HEK293 (cell line): Measurements from ENCODE around the gene SAMD3.

Experiments
- CTCF ChIA-PET: fragments of 350-600 bp; formaldehyde crosslinking; extraction: SDS; loops from one replicate; lab custom pipeline; 2021; ENCODE audit warnings: antibody characterized with exemption; lab: Yijun Ruan, JAX
- POLR2A ChIA-PET: fragments of 300-600 bp; formaldehyde crosslinking; extraction: SDS; loops from one replicate; lab custom pipeline; 2020; ENCODE audit warnings: antibody characterized with exemption, inconsistent platforms; lab: Yijun Ruan, JAX
- H3K27ac ChIP-seq: fragments of 200-500 bp; sonication (Bioruptor generic); 2 replicates; pipeline ENCODE4 v1.5.1; 2014; ENCODE audit warnings: low read depth, low read length, control low read depth, inconsistent platforms; ENCODE audit errors: extremely low read depth
- H3K36me3 ChIP-seq, 2 experiments: fragments of 200-500 bp in 1 of 2; sonication (Bioruptor generic) in 1 of 2; 1 replicate in 1 of 2; 2 replicates in 1 of 2; pipeline ENCODE4 v1.5.1; 2014 to 2017; ENCODE audit warnings: inconsistent platforms in 2 of 2, low read length in 2 of 2; ENCODE audit not compliant: control insufficient read depth in 2 of 2, insufficient read depth in 1 of 2
- H3K4me1 ChIP-seq: fragments of 200-500 bp; sonication (Bioruptor generic); 2 replicates; pipeline ENCODE4 v1.5.1; 2014; ENCODE audit warnings: mild to moderate bottlenecking, low read length, inconsistent platforms; ENCODE audit not compliant: control insufficient read depth, insufficient read depth
- H3K4me3 ChIP-seq: 2 replicates; pipeline ENCODE4 v1.5.1; 2011; ENCODE audit warnings: low read depth, mild to moderate bottlenecking, control low read depth, low read length, moderate library complexity
- H3K9me3 ChIP-seq: fragments of 200-500 bp; sonication (Bioruptor generic); 2 replicates; pipeline ENCODE4 v1.5.1; 2014; ENCODE audit warnings: low read depth, low read length, inconsistent platforms; ENCODE audit not compliant: control insufficient read depth, insufficient read depth
- BCL11A ChIP-seq: fragments of 450-650 bp; formaldehyde crosslinking; IDR thresholded peaks from 2 replicates; pipeline ENCODE4 v1.5.1; 2016; ENCODE audit warnings: low read depth, missing biosample characterization, missing genetic modification characterization
- FEZF1 ChIP-seq: fragments of 450-650 bp; formaldehyde crosslinking; IDR thresholded peaks from 2 replicates; pipeline ENCODE4 v1.5.1; 2016; ENCODE audit warnings: missing biosample characterization, missing genetic modification characterization
- GLIS1 ChIP-seq: fragments of 450-650 bp; formaldehyde crosslinking; IDR thresholded peaks from 2 replicates; pipeline ENCODE4 v1.5.1; 2016; ENCODE audit warnings: missing biosample characterization, missing genetic modification characterization
- IKZF3 ChIP-seq: fragments of 450-650 bp; IDR thresholded peaks from 2 replicates; pipeline ENCODE4 v1.5.0; 2018; ENCODE audit warnings: missing biosample characterization, mild to moderate bottlenecking, missing genetic modification characterization, moderate library complexity
- MZF1 ChIP-seq: fragments of 450-650 bp; formaldehyde crosslinking; IDR thresholded peaks from 2 replicates; pipeline ENCODE4 v1.5.1; 2017; ENCODE audit warnings: missing biosample characterization, missing genetic modification characterization, borderline replicate concordance
- OSR2 ChIP-seq: fragments of 450-650 bp; formaldehyde crosslinking; IDR thresholded peaks from 2 replicates; pipeline ENCODE4 v1.5.1; 2016; ENCODE audit warnings: missing biosample characterization, missing genetic modification characterization
- ZNF148 ChIP-seq: fragments of 450-650 bp; formaldehyde crosslinking; IDR thresholded peaks from 2 replicates; pipeline ENCODE4 v1.5.0; 2017; ENCODE audit warnings: missing biosample characterization, missing genetic modification characterization, borderline replicate concordance
- ZNF19 ChIP-seq: fragments of 450-650 bp; formaldehyde crosslinking; IDR thresholded peaks from 2 replicates; pipeline ENCODE4; 2016; ENCODE audit warnings: missing biosample characterization, missing genetic modification characterization, low read depth
- ZNF202 ChIP-seq: fragments of 450-650 bp; formaldehyde crosslinking; IDR thresholded peaks from 2 replicates; pipeline ENCODE4 v1.5.1; 2016; ENCODE audit warnings: missing biosample characterization, missing genetic modification characterization, borderline replicate concordance
- ZNF214 ChIP-seq: fragments of 450-650 bp; formaldehyde crosslinking; IDR thresholded peaks from 2 replicates; pipeline ENCODE4 v1.5.1; 2017; ENCODE audit warnings: missing biosample characterization, mild to moderate bottlenecking, missing genetic modification characterization, borderline replicate concordance
- ZNF394 ChIP-seq: fragments of 450-650 bp; formaldehyde crosslinking; IDR thresholded peaks from 2 replicates; pipeline ENCODE4 v1.5.1; 2016; ENCODE audit warnings: missing biosample characterization, missing genetic modification characterization, mild to moderate bottlenecking, moderate library complexity, borderline replicate concordance
- ZNF626 ChIP-seq: fragments of 450-650 bp; sonication (Bioruptor Pico); formaldehyde crosslinking; IDR thresholded peaks from 2 replicates; pipeline ENCODE4 v1.5.1; 2018; ENCODE audit warnings: missing biosample characterization, missing genetic modification characterization, inconsistent platforms
- ZNF837 ChIP-seq: fragments of 450-650 bp; formaldehyde crosslinking; IDR thresholded peaks from 2 replicates; pipeline ENCODE4 v1.5.1; 2016; ENCODE audit warnings: missing biosample characterization, missing genetic modification characterization
- TF ChIP-seq, protein P1 (sequence below): fragments of 450-650 bp; IDR thresholded peaks from 2 replicates; pipeline ENCODE4 v1.5.1; 2018; ENCODE audit warnings: missing biosample characterization, mild to moderate bottlenecking, missing genetic modification characterization
- TF ChIP-seq, protein P2 (sequence below): fragments of 450-650 bp; formaldehyde crosslinking; IDR thresholded peaks from 2 replicates; pipeline ENCODE4 v1.5.1; 2016; ENCODE audit warnings: missing biosample characterization, missing genetic modification characterization
- TF ChIP-seq, protein P3 (sequence below): fragments of 450-650 bp; formaldehyde crosslinking; IDR thresholded peaks from 2 replicates; pipeline ENCODE4 v1.5.1; 2016; ENCODE audit warnings: missing biosample characterization, missing genetic modification characterization

SAMD3 gene

GRCh38 chr6:130140084-130140483 is 82.7 kb downstream of the SAMD3 start:
- Histone ChIP-seq H3K36me3 (peaks cover 0 to 40% of the 10 kb centered on the region in 2 experiments; a peak in 2 of 3 replicates), H3K27ac (no peak overlapping the region), H3K4me1 (no peaks in the 10 kb centered on the region), H3K9me3 (no peaks in the 10 kb centered on the region), H3K4me3 (no peak overlapping the region)
- TF ChIP-seq ZNF214 (tag by site-specific recombination): no peak
- no peak for TF ChIP-seq IKZF3
- TF ChIP-seq, protein P1, sequence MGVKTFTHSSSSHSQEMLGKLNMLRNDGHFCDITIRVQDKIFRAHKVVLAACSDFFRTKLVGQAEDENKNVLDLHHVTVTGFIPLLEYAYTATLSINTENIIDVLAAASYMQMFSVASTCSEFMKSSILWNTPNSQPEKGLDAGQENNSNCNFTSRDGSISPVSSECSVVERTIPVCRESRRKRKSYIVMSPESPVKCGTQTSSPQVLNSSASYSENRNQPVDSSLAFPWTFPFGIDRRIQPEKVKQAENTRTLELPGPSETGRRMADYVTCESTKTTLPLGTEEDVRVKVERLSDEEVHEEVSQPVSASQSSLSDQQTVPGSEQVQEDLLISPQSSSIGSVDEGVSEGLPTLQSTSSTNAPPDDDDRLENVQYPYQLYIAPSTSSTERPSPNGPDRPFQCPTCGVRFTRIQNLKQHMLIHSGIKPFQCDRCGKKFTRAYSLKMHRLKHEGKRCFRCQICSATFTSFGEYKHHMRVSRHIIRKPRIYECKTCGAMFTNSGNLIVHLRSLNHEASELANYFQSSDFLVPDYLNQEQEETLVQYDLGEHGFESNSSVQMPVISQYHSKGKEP (tag by site-specific recombination): no peak
- TF ChIP-seq FEZF1 (tag by site-specific recombination): no peak
- TF ChIP-seq GLIS1 (tag by site-specific recombination): no peak
- ChIA-PET POLR2A (no interaction called here), CTCF (interaction anchor here (0.6 to 1.1 kb wide), 2 partner anchors 28 to 29 kb away, joined by 3 to 4 read pairs; no protein-coding TSS in a partner anchor)

DNA sequence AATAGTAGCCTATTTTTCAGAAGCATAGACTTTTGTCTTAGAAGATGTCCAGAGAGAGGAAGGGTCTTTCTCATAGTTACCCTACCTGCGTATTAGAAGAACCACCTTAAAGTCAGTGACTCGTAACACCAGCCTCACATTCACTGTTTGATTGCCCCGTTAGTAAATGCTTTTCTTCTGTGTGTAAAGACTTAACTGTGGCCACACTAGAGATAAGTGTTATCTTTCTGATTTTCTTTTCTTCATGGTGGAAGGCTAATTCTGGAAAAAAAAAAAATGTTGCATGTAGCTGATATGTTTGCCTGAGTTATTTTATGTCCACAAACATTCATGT is 83.9 kb downstream of the SAMD3 start:
- POLR2A ChIA-PET: no interaction called here
- CTCF ChIA-PET: interaction anchor here (1.1 kb wide), 1 partner anchor 28 kb away, joined by 4 read pairs; no protein-coding TSS in a partner anchor

More for the DNA sequence above, 83.9 kb downstream of the SAMD3 start:
- TF ChIP-seq ZNF394 (tag by site-specific recombination) (no peak), ZNF626 (tag by site-specific recombination) (no peak), ZNF837 (tag by site-specific recombination) (no peak), MZF1 (tag by site-specific recombination) (no peak), ZNF202 (tag by site-specific recombination) (no peak), ZNF19 (tag by site-specific recombination) (no peak), OSR2 (no peak), ZNF148 (tag by site-specific recombination) (no peak), BCL11A (tag by site-specific recombination) (no peak)
- TF ChIP-seq, protein P2, sequence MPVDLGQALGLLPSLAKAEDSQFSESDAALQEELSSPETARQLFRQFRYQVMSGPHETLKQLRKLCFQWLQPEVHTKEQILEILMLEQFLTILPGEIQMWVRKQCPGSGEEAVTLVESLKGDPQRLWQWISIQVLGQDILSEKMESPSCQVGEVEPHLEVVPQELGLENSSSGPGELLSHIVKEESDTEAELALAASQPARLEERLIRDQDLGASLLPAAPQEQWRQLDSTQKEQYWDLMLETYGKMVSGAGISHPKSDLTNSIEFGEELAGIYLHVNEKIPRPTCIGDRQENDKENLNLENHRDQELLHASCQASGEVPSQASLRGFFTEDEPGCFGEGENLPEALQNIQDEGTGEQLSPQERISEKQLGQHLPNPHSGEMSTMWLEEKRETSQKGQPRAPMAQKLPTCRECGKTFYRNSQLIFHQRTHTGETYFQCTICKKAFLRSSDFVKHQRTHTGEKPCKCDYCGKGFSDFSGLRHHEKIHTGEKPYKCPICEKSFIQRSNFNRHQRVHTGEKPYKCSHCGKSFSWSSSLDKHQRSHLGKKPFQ (tag by site-specific recombination): no peak
- TF ChIP-seq, protein P3, sequence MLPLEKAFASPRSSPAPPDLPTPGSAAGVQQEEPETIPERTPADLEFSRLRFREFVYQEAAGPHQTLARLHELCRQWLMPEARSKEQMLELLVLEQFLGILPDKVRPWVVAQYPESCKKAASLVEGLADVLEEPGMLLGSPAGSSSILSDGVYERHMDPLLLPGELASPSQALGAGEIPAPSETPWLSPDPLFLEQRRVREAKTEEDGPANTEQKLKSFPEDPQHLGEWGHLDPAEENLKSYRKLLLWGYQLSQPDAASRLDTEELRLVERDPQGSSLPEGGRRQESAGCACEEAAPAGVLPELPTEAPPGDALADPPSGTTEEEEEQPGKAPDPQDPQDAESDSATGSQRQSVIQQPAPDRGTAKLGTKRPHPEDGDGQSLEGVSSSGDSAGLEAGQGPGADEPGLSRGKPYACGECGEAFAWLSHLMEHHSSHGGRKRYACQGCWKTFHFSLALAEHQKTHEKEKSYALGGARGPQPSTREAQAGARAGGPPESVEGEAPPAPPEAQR: no peak
- TF ChIP-seq, all 188 proteins: peak for 0
- no peaks in the 10 kb centered on the region for H3K4me1 ChIP-seq
- H3K4me3 ChIP-seq: no peak overlapping the region
- no peak overlapping the region for H3K27ac ChIP-seq
- H3K9me3 ChIP-seq: no peaks in the 10 kb centered on the region
- H3K36me3 ChIP-seq: peaks cover 0 to 43% of the 10 kb centered on the region in 2 experiments; a peak in 2 of 3 replicates
